HG03354 (cell line): ENCODE results near the gene MAP1LC3B.
A peak's percentile ranks its signal among the peaks of the same experiment; 100 is the strongest.

Experiments
- ATAC-seq: cut with Tn5 transposase; IDR thresholded peaks from one replicate; pipeline ENCODE4 v1.9.1; 2021; ENCODE audit warnings: mild to moderate bottlenecking; ENCODE audit not compliant: unreplicated experiment, poor library complexity, severe bottlenecking

MAP1LC3B gene

DNA sequence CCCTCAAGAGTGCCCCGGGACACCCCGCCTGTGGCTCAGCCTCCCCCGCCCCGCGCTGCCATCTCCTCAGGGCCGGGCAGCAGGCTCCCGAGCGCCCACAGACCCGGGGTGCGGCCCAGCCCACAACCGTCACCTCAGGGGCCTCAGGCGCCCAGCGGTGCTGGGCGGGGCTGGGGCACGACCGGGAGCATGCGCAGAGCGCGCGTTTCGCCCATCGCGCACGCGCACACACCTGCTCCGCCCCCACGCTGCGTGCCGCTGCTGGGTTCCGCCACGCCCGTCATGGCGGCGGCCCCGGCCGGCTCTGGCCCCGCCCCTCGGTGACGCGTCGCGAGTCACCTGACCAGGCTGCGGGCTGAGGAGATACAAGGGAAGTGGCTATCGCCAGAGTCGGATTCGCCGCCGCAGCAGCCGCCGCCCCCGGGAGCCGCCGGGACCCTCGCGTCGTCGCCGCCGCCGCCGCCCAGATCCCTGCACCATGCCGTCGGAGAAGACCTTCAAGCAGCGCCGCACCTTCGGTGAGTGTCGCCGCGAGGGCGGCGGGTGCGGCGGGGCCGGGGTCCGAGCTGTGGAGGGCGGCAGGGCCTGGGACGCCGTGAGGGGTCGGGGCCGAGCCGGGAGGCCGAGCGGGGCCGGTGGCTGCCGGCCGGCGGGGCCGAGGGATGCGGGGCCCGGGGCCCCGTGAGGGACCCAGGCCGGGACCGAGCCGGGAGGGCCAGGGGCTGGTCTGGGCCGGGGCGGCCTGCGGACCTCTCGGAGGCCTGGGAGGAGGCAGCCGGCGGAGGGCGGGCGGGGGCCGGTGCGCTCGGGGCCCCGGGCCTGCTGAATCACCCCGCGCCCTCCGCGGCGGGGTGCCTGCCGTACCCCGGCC, at the start of gene MAP1LC3B:
Gene MAP1LC3B (plus strand): TSS at position 387 of the 871 bp plus-strand sequence. CDS start 92 bp downstream, at position 479.
- peak; percentile 58 for ATAC-seq

DNA sequence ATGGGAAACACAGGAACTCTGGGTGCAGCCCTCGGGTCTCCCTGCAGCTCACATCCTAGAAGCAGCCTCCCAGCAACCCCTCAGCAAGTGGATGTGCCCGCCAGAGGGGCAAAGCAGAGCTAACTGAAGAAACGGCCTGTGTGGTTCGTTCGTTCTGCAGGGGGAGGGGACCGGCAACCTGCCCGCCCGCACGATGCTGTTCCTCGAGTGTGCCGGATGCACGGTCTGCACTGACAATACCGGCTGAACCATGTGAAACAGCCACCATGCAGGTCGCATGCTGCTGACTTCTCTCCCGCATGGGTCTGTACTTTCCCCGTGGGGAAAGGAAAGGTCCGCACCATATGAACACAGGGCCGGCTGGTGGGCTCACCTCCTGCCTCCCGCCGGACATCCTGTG, 49.6 kb upstream of the MAP1LC3B start:
- no peak for ATAC-seq

DNA sequence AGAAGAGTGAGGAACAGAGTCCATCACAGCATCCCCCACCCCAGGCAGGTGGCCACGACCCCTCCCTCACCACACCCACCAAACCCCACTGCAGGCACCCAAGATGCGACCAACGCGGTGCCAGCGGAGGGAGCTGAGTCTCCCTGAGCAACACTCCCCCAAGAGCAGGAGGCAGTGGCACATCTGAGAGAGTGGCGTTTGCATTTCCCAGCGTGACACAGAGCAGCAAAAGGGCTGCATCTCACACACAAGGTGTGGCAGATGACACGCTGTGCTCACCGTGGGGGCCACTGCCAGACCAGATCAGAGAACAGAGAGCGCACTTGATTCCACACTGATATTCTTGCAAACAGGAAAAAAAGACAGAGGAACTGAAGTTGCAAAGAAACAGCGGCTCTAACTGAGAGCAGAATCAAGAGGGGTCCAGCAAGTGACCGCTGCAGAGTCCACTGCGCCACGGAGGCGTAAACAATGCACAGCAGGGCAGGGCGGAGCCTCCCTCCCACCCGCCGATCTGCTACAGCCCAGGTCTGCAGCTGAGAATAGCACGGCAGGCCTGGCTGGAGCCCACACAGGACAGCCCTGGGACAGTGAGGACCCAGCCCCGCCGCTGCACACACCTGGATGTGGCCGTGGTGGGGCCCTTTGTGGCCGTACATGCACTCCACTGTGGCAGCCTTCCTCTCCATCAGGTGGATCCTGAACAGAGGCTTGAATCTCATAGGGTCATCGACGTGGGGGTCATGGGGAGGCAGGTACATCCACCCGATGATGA, 49.0 kb upstream of the MAP1LC3B start:
- ATAC-seq = no peak

DNA sequence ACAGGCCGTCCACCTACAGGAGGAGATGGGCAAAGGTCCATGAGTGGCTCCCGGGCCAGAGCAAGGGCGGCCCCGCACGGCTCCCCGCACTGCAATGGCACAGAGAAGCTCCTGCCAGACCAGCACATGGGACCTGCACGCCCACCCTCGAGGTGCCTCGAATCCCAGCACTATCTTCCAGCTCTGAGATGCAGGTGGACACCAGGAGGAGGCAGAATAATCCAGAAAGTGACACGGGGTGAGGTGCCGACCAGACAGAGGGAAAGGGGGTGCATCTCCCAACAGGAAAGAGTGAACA, 48.4 kb upstream of the MAP1LC3B start:
- ATAC-seq = no peak

DNA sequence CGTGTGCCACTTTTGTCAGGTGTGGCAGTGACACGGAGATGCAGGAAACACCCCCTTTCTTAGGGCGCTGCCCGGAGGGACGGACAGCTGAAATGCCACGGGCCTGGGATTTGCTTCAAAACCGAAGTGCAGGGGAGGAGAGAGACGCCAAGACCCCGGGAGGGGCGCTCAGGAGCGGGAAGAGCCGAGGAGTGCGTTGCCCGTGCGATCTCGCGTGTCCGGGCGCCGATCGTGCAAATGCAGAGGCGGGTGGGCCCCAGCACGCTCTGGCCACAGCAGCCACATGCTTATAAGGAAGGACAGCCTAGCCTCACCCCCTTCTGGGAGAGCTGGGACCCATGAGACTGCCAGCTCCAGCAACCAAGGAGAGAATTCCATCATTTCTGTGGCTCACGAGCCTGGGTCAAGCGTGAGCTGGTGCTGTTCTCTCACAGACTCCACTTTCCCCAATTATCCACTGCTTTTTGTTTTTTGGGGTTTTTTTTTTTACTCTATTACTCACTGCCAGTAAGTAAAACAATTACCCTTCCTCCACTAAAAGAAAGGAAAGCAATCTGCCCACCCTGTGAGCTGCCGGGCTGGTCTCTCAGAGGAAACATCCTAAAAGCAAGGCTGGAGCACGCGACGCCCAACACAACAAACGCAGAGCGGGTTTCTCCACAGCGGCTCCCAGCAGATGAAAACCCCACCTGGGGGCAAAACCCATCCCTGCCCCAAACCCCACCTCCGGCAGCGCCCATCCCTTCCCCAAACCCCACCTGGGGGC, 47.8 kb upstream of the MAP1LC3B start:
- ATAC-seq = no peak

DNA sequence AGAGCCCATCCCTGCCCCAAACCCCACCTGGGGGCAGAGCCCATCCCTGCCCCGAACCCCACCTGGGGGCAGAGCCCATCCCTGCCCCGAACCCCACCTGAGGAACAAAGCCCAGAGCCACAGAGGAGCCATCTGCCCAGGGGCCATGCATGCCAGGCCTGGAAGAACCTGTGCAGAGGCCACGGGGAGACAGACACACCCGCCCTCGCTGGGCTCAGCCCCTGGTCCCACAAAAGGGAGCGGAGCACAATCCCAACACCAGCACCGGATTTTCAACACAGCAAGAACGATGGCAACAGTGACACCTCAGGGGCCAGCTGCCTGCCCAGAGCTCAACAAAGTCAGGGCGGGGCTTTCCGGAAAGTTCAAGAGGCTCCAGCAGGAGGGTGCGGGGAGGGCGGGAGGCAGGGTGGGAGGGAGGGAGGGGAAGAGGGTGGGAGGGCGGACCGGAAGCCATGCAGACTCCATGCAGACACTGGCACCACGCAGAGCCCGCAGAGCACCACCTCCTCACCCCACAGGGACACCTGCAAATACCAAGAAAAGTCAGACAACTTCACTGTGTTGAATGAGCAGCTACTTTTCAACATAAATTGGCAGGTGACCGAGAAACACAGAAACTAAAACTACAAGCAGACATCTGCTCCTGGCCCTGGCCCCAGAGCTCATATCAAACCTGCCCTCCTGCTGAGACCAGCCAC, 47.1 kb upstream of the MAP1LC3B start:
- ATAC-seq = no peak

DNA sequence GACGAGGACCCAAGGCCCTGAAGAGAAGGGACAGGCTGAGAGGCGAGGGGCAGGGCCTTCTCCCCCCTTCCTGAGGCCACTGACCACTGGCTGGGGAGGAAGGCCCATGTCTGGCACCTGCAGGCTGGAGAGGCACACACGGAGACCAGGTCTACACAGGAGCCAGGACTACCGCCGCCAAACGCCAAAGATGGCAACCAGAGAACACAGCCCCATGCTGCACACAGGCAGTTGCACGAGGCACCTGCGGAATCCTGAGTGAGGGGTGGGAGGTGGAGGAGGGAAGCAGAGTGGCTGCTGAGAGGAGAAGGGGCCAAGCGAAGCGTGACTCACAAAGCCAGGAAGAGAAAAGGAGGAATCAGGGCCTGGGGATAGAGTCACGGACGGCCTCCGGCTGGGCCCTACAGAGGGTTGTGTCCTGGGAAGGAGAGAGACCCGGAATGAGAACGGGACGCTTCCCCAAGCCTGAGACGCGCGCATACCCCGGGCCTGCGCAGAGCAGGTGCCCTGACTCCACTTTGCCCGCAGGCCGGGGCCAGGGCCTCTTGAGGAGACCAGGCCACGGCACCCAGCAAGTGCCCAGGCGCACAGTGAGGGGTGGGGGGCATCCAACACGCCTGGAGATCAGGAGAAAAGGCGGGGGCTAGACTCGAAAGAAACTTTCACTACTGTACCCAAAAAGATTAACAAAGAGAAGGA, 46.3 kb upstream of the MAP1LC3B start:
- no peak for ATAC-seq

DNA sequence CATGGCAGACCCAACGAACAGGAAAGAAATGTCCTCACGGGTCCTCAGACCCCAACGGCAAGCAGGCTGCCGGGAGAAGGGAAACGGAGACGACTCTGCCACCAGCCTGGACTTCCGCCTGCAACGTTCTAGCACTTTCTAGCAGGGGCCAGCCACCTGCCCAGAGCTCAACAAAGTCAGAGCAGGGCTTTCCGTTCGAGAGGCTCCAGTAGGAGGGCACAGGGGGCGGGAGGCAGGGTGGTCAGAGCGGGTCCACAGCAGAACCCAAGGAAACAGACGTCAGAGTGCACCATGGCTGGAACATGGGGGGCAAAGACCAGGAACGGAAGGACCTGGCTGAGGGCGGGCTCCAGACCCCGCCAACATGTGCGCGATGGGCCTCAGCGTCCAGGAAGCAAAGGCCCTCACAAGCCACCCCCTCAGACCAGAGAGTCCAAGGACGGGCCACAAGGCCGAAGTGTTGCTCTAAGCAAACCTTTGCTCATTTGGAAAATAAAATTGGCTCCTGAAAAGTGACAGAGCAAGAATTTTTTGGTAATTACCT, 45.5 kb upstream of the MAP1LC3B start:
- no peak for ATAC-seq

DNA sequence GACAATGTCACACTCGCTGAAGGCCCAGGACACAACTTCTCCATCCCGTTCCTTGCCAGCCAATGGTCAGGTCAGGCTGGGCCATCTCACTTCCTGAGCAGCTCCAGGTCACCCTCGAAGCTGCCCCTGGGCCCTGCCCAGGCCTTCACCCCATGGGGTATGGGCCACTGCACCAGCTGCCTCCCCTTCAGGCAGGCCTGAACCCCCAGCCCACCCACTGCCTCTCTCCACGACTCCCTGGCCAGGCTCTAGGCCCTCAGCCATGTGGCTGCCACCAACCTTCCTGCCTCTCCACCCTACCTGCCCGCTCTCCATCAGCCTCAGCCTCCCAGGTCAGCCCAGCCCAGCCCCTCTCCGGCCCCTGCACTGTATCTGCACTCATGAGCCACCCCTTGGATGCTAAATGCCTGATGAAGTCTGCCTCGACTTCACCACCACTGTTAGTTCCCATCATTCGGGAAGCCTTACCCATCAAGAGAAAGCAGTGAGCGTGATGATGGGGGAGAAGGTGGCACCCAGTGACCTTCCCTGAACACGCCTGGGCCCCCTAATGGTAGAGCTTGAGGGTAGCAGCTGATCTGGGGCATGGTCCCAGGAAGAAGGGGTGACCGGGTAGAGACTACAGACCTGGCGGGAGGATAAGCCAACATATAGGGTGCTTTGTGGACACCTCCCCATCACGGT, 44.1 kb upstream of the MAP1LC3B start:
- no peak for ATAC-seq

DNA sequence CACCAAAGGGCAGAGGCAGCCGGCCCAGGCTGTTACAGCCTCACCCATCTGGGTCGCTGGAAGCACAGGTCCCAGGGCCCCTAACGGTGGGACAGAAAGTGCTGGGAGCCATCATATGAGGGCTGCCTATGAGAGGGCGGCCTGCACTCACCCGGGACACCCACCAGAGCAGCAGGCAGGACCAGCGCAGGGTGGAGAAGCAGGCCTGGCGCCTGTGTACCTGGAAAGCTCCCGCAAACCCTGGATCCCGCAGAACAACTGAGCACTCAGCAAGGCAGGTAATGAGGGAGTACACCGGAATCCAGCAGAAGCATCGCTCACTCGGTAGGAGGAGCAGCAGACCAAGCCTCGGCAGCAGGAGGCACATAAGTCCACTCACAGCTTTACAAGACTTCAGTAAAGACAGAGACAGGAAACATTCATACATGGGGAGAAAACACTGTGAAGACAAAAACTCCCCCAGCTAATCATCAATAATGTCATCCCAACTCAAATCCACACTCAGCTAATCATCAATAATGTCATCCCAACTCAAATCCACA, 43.4 kb upstream of the MAP1LC3B start:
- no peak for ATAC-seq

DNA sequence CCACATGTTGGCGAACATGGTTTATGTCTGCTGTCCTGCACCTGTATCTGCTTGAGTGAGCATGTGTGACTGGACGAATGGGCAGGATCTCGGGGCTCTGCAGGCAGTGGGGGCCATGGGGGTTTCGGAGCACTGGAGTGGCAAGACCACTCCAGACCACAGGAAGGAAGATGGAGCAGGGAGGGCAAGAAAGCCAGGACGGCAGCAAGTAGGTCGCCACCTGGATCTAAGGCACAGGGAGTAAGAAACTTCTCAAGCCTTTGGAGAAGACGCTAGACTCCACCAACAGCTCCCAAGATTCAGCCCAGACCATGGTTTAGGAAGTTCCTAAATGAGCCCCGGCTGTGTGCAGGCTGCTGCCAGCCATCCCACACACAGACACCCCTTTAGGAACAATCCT, 42.1 kb upstream of the MAP1LC3B start:
- no peak for ATAC-seq

DNA sequence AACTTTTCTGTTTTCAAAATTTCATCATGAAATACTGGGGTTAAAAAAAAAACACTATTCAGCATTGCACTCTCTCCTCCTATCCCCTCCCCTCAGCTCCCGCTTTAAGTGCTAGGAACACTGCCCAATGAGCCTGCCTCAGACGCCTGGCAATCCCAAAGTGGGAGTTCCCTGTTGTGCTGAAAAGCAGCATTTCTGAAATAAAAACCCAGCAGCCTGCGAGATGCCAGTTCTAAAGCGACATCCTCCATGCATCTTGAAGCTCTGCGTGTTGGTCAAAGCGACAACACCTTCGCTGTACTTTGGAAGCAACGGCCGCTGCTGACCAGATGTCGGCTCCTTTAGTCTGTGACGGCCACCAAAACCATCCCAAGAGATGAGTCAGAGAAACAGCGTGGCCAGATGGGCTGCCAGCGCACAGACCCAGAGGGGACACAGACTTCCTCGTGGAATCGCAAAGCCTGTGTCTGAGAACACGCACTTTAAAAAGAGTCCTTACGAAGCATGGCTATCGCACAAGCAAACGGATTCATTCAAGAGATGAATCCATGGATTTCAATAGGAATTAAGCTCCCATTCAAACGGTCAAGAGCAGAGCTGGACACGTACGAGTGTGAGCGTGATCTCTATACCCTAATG, 41.3 kb upstream of the MAP1LC3B start:
- ATAC-seq = no peak

DNA sequence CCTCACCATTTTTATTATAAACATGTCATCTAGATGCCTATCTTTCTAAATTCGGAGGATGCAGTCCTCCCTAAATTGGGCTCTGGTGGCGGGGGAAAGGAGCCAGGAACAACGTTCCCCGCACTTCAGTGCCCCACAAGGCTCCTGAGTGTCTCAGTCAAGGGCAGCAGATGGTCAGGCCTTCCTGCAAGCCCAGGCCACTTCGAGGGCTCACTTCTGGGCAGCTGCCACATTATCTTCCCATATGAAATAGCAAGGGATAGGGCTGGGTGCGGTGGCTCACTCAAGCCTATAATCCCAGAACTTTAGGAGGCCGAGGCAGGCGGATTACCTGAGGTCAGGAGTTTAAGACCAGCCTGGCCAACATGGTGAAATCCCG, 40.8 kb upstream of the MAP1LC3B start:
- no peak for ATAC-seq

DNA sequence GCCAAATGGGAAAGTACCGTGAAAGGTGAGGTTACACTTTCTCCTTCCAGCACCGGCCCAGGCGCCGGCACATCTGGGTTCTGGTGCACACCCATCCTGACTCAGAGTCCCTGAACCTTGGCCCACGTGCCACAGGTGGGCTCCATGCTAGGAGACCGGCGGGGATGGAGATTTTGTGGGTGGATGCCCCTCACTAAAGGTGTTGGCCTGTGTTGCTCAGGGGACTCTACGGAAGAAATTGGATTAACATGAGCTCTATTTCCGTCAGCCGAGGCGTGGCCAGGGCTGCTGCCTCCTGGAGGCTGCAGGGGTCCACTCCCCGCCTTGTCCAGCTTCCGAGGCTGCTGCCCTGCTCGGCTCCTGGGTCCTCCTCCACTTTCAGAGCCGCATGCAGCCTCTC, 39.3 kb upstream of the MAP1LC3B start:
- no peak for ATAC-seq

DNA sequence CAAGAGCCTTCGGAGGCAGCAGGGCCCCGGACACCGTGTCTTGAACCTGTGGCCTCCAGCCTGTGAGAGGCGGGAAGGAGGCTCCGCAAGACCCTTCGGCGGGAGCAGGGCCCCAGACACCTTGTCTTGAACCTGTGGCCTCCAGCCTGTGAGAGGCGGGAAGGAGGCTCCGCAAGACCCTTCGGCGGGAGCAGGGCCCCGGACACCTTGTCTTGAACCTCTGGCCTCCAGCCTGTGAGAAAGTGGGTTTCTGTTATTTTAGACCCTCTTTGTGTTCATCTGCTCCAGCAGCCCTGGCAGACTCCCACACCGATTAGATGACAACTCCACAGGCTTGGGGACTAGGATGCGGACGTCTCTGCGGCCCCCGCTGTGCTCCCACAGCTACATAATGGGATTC, 38.5 kb upstream of the MAP1LC3B start:
- no peak for ATAC-seq

DNA sequence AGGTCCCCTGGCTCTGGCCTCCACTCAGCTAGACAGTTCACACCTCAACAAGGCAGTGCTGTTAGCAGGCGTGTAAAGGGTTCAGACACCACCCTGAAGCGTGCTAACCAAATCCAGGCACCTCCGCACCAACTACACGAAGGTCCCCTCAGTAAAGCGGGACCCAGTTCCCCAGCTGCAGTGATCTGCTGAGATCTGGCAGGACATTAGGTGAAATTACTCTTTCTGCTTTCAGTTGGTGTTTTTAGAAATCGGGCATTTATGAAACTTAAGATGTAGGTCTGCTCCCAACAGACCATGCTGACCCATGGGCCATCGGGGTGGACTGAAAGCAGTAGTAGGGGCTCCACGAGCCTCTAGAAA, 35.7 kb upstream of the MAP1LC3B start:
- ATAC-seq = no peak

DNA sequence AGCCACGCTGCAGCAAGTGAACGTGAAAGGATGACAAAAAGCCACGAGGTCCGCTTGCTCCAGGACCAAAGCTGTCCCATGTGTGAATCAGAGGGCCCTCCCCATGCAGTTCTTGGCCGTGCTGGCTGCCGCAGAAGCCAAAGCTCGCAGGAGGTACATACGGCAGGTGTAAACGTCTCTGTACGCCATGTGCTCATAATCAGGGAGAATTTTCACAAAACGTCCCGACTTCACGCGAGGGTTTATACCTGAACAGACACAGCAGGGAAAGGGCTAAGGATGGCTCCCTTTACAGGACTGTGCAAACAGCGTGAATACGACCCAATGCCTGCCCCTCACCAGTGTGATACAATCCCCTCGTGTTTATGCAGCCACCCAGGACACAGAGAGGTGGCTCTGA, 33.9 kb upstream of the MAP1LC3B start:
- ATAC-seq = no peak

DNA sequence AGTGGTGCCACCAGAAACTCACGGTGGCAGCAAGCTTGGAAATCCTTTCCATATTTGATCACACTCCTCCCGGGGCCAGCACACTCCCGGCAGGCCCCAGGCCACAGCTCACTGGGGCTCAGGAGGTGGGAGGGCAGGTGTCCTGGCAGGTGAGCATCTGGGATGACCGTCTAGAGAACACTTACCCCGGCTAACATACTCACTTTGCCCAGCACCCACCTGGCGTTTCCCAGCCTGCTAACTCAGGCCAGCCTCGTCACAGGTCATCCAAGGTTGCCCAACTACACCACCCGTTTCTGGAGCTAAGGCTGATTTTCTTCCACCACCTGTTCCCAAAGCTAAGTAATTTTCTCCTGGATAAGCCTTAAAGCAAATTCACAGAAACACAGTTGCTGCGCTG, 33.4 kb upstream of the MAP1LC3B start:
- ATAC-seq = no peak
